Cardiac muscle cell (in vitro differentiated cells and primary cell): ENCODE results near the gene ACSS2. TPM values are rescaled to one million over a fixed set of nuclear protein-coding genes. Genes with fewer than 3 reads are reported as not detected.

Experiments used
- DNase-seq, 2 donors: peaks; one replicate each; pipeline versions ENCODE4 v3.0.0 to v3.0.0-alpha.2; 2010 to 2017; ENCODE audit warnings: low read depth in 1 of 2, low spot score in 1 of 2
- H3K27ac ChIP-seq: fragments of 200-600 bp; sonication (generic); 2 replicates; pipeline ENCODE4 v1.5.1; 2016
- H3K27me3 ChIP-seq: fragments of 200-600 bp; sonication (generic); 2 replicates; pipeline ENCODE4 v1.6.0; 2016; ENCODE audit warnings: control low read depth
- H3K36me3 ChIP-seq: fragments of 200-600 bp; sonication (generic); 2 replicates; pipeline ENCODE4 v1.5.1; 2016; ENCODE audit warnings: control low read depth
- H3K4me1 ChIP-seq: fragments of 200-600 bp; sonication (generic); 2 replicates; pipeline ENCODE4 v1.8.1; 2017; ENCODE audit warnings: low read depth, mild to moderate bottlenecking, mixed run types
- H3K4me3 ChIP-seq: fragments of 200-600 bp; sonication (generic); 2 replicates; pipeline ENCODE4 v1.5.1; 2016; ENCODE audit warnings: mild to moderate bottlenecking
- H3K9me3 ChIP-seq: fragments of 200-600 bp; sonication (generic); 2 replicates; pipeline ENCODE4 v1.5.1; 2017; ENCODE audit warnings: low read depth, mild to moderate bottlenecking, control low read depth
- CTCF ChIP-seq: IDR thresholded peaks from 2 replicates; pipeline ENCODE4 v1.5.1; 2012; ENCODE audit warnings: low read depth, mild to moderate bottlenecking, low read length
- polyA plus RNA-seq: library from polyadenylated mRNA; unstranded; fragments of >200 nt; fragmentation: Nextera tagmentation; extraction: Ambion mirVana; gene quantifications from 2 replicates; pipeline ENCODE4 v1.2.1, GENCODE V29; 2016
- total RNA-seq: library from RNA; depleted of rRNA; stranded (reverse); fragments of >200 nt; gene quantifications from 2 replicates; pipeline ENCODE4 v1.2.3, GENCODE V29; 2016

ACSS2 gene
- total and polyA plus RNA-seq, 2 experiments from 2014 or later: 79.6 to 105 TPM

GRCh38 chr20:34956751-34957472 lies 80.5 kb downstream of the ACSS2 start:
- TF ChIP-seq CTCF: no peak
- Histone ChIP-seq H3K36me3 (no peaks in the 10 kb centered on the region), H3K4me1 (peaks cover 9% of the 10 kb centered on the region), H3K4me3 (no peak overlapping the region), H3K27me3 (no peaks in the 10 kb centered on the region), H3K27ac (no peak overlapping the region), H3K9me3 (no peaks in the 10 kb centered on the region)
- DNase-seq: no peak

GRCh38 chr20:34964486-34964885 lies 88.1 kb downstream of the ACSS2 start:
- Histone ChIP-seq H3K27me3 (no peaks in the 10 kb centered on the region), H3K9me3 (no peaks in the 10 kb centered on the region), H3K4me1 (peaks cover 37% of the 10 kb centered on the region), H3K4me3 (no peak overlapping the region), H3K27ac (no peak overlapping the region), H3K36me3 (no peaks in the 10 kb centered on the region)
- no peak for DNase-seq
- no peak for TF ChIP-seq CTCF

GRCh38 chr20:34965051-34965450 lies 88.6 kb downstream of the ACSS2 start:
- Histone ChIP-seq H3K27ac (no peak overlapping the region), H3K27me3 (no peaks in the 10 kb centered on the region), H3K4me1 (peaks cover 42% of the 10 kb centered on the region), H3K9me3 (no peaks in the 10 kb centered on the region), H3K36me3 (no peaks in the 10 kb centered on the region), H3K4me3 (no peak overlapping the region)
- DNase-seq: no peak
- no peak for TF ChIP-seq CTCF

GRCh38 chr20:34967421-34967820 lies 91.0 kb downstream of the ACSS2 start:
- Histone ChIP-seq H3K27me3 (no peaks in the 10 kb centered on the region), H3K9me3 (no peaks in the 10 kb centered on the region), H3K36me3 (no peaks in the 10 kb centered on the region), H3K4me3 (no peak overlapping the region), H3K27ac (peak overlapping the region; percentile 95), H3K4me1 (peaks cover 64% of the 10 kb centered on the region)
- no peak for TF ChIP-seq CTCF
- DNase-seq: no peak

- TF ChIP-seq CTCF: no peak
- H3K27me3 ChIP-seq: no peaks in the 10 kb centered on the region
- no peaks in the 10 kb centered on the region for H3K9me3 ChIP-seq
- peaks cover 71% of the 10 kb centered on the region for H3K4me1 ChIP-seq
- DNase-seq: peak in 1 of 2 donors; percentile 51
- no peaks in the 10 kb centered on the region for H3K36me3 ChIP-seq
- H3K4me3 ChIP-seq: no peak overlapping the region
- H3K27ac ChIP-seq: peak overlapping the region; percentile 95
These were observed 91.8 kb downstream of the ACSS2 start for GRCh38 chr20:34968042-34968775.
